Stimulated activated CD4-positive, alpha-beta T cell treated with anti-CD3 and anti-CD28 coated beads, Interleukin-4, amount 100 ng/mL, for 4 hours (primary cell): ENCODE data around the gene ZFHX3.

Source experiments
- DNase-seq, 2 experiments: peaks; one replicate each; pipeline ENCODE4 v3.0.0-alpha.2; 2020

Gene ZFHX3

DNA sequence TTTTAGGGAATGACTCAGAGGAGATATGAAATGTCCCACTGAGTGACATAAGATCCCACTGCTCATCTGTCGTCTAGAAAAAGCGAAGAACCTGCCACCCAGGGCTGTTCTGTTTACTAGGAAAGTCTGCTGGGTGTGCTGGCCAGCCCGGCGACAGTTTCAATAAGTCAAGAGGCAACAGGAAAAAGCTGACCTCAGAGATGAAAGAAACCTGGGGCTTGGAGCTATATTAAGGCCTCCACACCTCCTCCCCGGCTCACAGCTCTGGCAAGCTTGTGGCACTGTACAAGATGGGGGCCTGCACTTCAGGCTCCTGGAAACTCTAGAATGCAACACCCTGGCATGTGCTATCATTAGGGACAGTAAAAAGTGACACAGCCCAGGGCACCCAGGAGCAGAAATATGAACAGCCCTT, 10.6 kb downstream of the ZFHX3 start:
- no peak for DNase-seq

- no peak for DNase-seq
These were observed 11.7 kb downstream of the ZFHX3 start for GRCh38 chr16:73036074-73036826.

- DNase-seq, result no peak
These were observed 13.6 kb downstream of the ZFHX3 start for GRCh38 chr16:73034374-73034773.

- DNase-seq, result no peak
These were observed 14.5 kb downstream of the ZFHX3 start for GRCh38 chr16:73033271-73033998.

- DNase-seq, result no peak
These were observed 15.2 kb downstream of the ZFHX3 start for GRCh38 chr16:73032541-73033270.

DNA sequence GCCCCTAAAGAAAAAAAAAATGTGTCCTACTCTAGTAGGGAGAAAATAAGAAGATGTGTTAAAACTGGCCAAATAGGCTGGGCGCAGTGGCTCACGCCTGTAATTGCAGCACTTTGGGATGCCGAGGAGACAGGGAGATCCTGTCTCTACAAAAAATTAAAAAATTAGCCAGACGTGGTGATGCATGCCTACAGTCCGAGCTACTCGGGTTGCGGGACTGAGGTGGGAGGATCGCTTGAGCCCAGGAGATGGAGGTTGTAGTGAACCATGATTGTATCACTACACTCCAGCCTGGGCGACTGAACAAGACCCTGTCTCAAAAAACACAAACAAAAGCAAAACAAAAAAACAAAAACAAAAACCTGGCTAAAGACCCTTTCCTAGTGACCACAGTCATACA, 15.9 kb downstream of the ZFHX3 start:
- DNase-seq, result no peak

DNA sequence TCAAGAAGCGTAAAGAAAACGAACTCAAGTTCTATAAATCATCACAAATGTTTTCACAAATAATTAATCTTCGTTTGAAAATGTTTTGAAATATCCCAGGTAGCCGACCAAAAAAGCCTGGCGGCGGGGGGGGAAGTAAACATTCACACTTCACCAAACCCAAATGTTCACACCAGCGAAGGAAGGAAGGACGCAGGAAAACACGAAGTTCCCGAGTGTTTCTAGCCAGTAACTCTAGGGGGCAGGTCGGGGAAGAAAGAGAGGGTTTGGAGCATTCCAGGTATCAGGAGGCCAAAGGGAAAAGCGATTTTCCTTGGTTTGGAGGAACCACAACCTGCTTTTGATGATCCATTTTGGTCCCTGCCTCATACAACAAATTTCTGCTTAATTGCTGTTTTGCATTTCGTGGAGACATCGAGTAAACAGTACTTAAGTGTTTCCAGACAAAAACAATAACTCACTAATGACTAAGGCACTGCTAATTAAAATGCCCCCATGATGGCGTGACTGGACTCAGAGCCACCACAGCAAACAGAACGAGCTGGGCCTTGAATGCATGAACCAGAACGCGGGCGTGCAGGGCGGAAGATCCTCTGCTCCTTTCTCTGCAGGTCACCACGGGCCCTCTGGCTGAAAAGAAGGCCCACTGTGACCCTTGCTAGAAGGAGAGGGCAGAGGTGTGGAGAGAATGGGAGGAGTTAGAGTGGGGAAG, 16.6 kb downstream of the ZFHX3 start:
- DNase-seq, result no peak

- DNase-seq, result no peak
These were observed 19.1 kb downstream of the ZFHX3 start for GRCh38 chr16:73028721-73029361.

GRCh38 chr16:73028263-73028662, 19.7 kb downstream of the ZFHX3 start:
- DNase-seq, result no peak

DNA sequence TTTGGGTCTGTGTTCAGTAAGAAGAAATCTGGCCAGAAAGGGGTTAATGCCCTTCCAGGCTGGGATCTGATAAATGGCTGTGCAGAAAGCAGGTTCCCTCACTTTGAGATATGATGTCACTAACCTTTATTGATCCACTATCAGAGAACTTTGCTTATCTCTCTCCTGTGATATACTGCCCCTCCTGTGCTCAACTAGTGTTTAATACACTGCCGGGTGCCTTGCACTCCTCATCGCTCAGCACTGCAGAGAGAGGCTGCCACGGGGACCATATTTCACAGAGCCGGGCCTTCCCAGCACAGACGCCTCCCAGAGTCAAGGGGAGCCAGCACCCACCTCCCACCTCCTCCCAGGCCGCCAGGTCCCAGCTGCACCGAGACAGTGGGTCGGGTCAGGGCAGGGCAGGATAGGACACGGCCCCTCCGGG, 20.2 kb downstream of the ZFHX3 start:
- DNase-seq, result no peak

- no peak for DNase-seq
These were observed 20.9 kb downstream of the ZFHX3 start for GRCh38 chr16:73026754-73027684.

GRCh38 chr16:73025856-73026210, 22.1 kb downstream of the ZFHX3 start:
- no peak for DNase-seq

GRCh38 chr16:73025151-73025855, 22.6 kb downstream of the ZFHX3 start:
- no peak for DNase-seq

DNA sequence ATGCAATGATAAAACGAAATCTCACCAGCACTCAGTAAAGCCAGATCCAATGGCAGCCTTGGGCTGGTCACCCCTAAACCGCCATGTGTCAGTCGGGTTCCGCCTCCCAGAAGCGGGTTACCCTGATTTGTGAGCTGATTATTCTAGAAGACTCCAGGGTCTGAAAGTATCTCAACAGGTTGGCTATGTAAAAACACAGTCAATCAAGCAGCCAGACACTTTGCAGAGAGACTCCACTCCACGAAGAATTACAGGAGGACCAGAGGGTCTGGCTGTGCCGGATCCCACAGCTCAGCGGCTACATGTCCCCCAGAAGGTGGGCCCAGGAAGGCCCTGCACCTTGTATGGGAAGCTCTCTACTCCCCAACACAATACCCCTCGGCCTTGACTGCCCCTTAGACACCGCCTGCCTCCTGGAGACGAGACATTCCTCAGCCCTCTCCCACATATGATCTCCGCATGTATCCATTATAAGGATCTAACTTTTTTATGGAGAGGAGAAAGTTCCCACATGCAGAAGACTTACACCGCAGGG, 23.3 kb downstream of the ZFHX3 start:
- DNase-seq, result no peak

GRCh38 chr16:73023752-73024570, 24.0 kb downstream of the ZFHX3 start:
- no peak for DNase-seq

- DNase-seq, result no peak
These were observed 24.6 kb downstream of the ZFHX3 start for GRCh38 chr16:73023320-73023719.

DNA sequence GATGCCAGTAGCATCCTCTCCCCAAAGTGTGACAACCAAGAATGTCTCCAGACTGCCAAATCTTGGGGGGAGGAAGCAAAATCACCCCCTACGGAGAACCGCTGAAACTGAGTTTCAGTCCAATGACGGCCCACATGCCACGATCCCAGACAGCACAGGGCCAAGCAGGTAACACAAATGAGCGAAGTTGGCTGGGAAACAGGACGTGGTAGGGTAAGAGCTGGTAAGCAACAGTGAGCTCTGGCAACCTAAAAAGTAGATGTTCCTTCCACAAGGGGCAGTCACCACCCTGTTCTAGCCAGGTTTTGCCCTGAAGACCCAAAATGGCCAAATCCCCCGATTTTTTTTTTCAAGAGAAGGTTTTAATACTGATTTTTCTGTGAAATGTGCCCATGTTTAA, 25.4 kb downstream of the ZFHX3 start:
- DNase-seq, result no peak

DNA sequence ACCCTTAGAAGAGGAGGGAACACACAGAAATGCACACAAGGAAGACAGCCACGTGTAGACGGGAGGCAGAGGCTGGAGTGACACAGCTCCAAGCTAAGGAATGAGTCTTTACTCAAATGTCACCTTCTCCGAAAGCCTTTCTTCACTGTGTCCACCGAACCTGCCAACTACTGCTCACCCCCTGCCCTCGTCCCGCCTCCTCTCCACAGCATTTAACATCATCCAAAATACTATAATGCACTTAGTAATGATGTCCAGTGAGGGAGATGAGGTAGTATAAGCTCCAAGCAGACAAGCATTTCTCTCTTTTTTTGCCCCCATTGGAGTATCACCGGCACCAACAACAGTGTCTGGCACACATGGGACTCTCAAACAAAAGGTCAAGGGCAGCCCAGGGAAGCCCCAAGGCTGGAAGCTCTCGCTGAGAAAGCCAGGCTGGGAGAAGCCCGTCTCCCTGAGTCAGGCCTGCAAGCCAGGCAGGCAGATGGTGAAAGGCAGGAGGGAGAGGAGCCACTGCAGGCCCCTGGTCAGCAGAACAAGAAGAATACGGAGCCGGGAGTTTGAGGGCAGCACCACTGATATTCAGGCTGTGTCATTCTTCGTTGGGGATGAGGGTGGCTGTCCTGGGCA, 25.9 kb downstream of the ZFHX3 start:
- DNase-seq, result no peak

GRCh38 chr16:73020409-73020884, 27.5 kb downstream of the ZFHX3 start:
- DNase-seq, result no peak
